Stimulated activated CD8-positive, alpha-beta memory T cell treated with anti-CD3 and anti-CD28 coated beads, Interleukin-7, amount 100 ng/mL, for 24 hours (primary cell): ENCODE results near the gene IFIT2.
"Not testable (repeated sequence)": the region's sequence is repeated elsewhere in the genome, so short reads cannot be mapped to it uniquely, and the experiment has no call there.

Experiments used
- DNase-seq: peaks from one replicate; pipeline ENCODE4 v3.0.0-alpha.2; 2020; ENCODE audit warnings: low read depth

IFIT2 gene

GRCh38 chr10:89301721-89302445 is at the start of gene IFIT2:
IFIT2 (plus strand) TSS chr10:89302046; CDS start chr10:89302124, 78 bp downstream.
- no peak for DNase-seq

DNA sequence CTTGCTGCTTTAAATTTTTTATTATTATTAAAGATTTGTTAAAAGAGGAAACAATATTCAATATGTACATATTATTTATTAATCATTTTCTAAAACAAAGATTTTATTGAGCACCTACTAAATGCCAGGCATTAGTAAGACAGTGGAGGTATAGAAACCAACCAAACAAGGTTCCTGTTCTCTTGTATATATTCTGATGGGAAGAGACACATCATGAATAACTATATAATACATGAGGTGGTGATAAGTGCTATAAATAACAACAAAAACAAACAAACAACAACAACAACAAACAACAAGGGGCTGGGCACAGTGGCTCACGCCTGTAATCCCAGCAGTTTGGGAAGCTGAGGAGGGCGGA is 49.6 kb upstream of the IFIT2 start:
- DNase-seq = no peak

- DNase-seq = not testable (repeated sequence)
Measured at GRCh38 chr10:89255091-89255579, 46.7 kb upstream of the IFIT2 start.

- no peak for DNase-seq
Measured at GRCh38 chr10:89255793-89256192, 46.1 kb upstream of the IFIT2 start.

GRCh38 chr10:89256340-89256739 is 45.5 kb upstream of the IFIT2 start:
- DNase-seq = no peak

GRCh38 chr10:89256962-89257361 is 44.9 kb upstream of the IFIT2 start:
- no peak for DNase-seq

DNA sequence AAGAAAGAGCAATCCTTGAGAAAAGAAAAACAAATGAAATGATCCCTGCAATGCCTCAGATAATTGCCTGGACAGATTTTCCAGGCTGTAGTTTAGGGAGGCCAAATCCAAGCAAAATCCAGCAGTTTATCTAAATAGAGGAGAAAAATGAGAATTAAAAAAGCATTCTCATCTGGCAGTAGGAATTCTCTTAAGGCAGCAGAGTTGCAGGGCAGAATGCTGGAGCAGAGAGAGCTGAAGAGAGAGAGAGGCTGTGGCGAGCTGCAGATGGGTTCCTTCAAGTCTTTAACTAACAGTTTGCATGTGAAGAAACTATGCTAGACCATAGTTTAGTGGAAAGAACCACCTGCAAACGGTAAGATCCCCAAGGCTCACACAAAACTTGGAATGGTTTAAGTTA is 44.3 kb upstream of the IFIT2 start:
- no peak for DNase-seq

DNA sequence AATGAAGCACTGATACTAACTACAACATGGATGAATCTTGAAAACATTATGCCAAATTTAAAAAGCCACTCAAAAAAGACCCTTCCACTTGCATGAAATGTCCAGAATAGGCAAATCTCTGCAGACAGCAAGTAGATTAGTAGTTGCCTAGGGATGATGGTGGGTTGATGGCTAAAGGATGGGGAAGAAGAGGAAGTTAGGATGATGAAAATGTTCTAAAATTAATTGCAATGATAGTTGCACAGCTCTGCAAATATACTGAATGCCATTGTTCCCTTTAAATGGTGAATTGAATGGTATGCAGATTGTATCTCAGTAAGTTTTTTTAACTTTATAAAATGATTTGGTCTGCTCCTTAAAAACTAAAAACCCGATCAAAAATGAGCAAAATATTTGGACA is 43.0 kb upstream of the IFIT2 start:
- no peak for DNase-seq

- no peak for DNase-seq
Measured at GRCh38 chr10:89262086-89263051, 39.5 kb upstream of the IFIT2 start.

GRCh38 chr10:89263091-89263490 is 38.8 kb upstream of the IFIT2 start:
- DNase-seq = no peak

DNA sequence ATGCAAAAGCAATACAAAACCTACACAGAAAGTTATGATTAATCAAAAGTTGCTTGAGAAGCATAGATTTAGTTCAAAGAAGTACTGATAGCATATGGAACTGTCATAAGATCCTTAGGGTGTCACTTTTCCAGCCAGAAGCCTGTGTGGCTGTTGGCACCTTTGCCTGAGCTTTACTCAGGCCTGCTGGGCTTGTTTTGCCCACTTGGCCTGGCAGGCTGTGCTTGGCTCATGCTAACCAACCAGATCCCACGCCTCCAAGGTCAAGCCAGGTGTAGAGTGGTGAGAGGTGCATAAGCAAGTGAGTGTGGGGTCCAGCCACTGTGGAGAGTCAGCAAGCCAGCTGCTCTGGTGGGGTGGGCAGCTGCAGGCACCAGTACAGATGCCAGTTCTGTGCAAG is 38.3 kb upstream of the IFIT2 start:
- DNase-seq = no peak

- DNase-seq = no peak
Measured at GRCh38 chr10:89266721-89267453, 35.0 kb upstream of the IFIT2 start.

GRCh38 chr10:89269433-89270152 is 32.3 kb upstream of the IFIT2 start:
- no peak for DNase-seq

DNA sequence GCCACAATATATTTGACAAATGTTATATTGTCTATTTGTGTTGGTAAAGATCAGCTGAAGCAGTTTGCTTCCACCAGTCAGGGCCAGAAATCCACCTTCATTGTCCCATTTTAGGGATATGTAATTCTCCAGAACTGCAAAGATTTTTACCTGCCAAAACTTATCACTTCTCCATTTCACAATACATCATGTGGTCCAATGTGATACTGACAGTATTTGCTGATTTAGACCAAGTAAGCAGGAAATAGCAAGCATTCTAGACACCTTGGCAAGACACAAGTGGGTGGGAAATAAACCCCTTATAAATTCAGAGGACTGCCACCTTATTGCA is 31.7 kb upstream of the IFIT2 start:
- DNase-seq = no peak

GRCh38 chr10:89271532-89271931 is 30.3 kb upstream of the IFIT2 start:
- DNase-seq = no peak

DNA sequence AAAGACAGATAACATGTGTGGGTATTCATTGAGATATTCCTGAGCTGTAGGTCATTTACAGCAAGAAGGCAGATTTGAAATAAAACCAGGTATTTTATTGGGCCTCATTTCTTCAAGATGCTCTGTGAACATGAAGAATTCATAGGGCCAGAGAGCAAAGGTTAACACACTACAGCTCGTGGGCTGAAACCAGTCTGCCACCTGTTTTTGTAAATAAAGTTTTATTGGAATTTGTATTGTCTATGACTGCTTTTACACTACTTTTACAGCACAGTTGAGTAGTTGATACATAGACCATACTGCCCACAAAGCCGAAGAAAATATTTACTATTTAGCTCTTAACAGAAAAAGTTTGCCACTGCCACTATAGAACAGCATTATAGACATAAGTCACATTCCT is 28.2 kb upstream of the IFIT2 start:
- no peak for DNase-seq

- DNase-seq = no peak
Measured at GRCh38 chr10:89274928-89275327, 26.9 kb upstream of the IFIT2 start.

- DNase-seq = no peak
Measured at GRCh38 chr10:89275383-89275782, 26.5 kb upstream of the IFIT2 start.

- DNase-seq = no peak
Measured at GRCh38 chr10:89278034-89278535, 23.8 kb upstream of the IFIT2 start.

DNA sequence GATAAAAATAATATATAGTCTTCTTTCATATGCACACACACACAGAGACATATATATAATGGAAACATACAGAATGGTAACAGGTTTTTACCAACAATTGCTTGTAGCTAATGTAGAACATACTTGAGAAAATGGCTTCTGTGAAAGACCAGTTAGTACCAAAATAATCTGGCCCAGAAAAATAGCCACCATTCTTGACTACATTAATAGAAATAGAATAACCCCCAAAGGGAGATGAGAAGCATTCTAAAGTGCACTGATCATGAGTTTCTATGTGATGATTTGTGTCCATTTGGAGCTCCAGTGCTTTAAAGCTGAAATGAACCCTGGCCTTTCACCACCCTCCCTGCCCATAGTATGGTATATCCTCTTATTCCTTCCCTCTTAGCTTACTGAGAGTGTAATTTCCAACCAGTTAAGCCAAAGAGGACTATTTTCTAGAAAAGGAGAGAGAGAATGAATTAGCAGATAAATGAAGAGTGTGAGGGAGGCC is 22.9 kb upstream of the IFIT2 start:
- DNase-seq = no peak

DNA sequence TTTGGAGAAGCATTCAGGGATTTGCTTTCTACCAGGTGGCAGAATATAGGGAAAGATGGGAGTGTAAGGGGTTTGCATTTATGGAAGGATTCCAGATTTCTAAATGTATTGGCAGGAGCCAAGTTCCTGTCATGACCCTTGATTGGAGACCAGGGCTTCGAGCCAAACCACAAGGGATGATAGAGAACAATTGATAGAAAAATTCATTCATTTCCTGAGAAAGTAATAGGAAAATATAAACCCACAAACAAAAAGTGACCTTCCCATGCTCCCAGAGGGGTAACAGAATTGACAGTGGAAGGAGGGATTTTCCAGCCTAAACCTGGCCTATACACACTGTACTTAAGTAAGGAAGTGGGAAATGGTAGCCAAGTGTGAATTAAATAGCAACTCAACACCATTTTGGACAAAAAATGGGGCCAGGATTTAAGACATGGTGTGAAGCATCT is 22.4 kb upstream of the IFIT2 start:
- no peak for DNase-seq
